Thoracic aorta (tissue), 2 donors: ENCODE data around the gene MED14. TPM values are rescaled to one million over a fixed set of nuclear protein-coding genes. Genes with fewer than 3 reads are reported as not detected.

Experiments
- ATAC-seq: fragments of 150-250 bp; one replicate; pipeline ENCODE4 v1.8.0; 2017; ENCODE audit warnings: low read depth; ENCODE audit not compliant: insufficient number of reproducible peaks, low FRiP score
- DNase-seq: peaks from one replicate; pipeline ENCODE4 v3.0.0-alpha.2; 2020; ENCODE audit warnings: low spot score
- H3K27ac ChIP-seq, 2 donors: fragments of 200-600 bp; sonication (generic); 1 replicate in 1 of 2; 2 replicates in 1 of 2; pipeline ENCODE4 v1.5.1; 2016; ENCODE audit warnings: mild to moderate bottlenecking in 2 of 2, moderate library complexity in 2 of 2
- H3K27me3 ChIP-seq: fragments of 200-600 bp; sonication (generic); replicated peaks from 2 replicates; pipeline ENCODE4 v1.6.0; 2016; ENCODE audit warnings: mild to moderate bottlenecking; ENCODE audit not compliant: insufficient read depth
- H3K36me3 ChIP-seq: fragments of 200-600 bp; sonication (generic); one replicate; pipeline ENCODE4 v1.5.1; 2016
- H3K4me1 ChIP-seq, 2 donors: fragments of 200-600 bp; sonication (generic); 1 replicate in 1 of 2; 2 replicates in 1 of 2; pipeline versions ENCODE4 v1.5.1 to v1.6.0; 2016; ENCODE audit warnings: low read depth in 2 of 2, mild to moderate bottlenecking in 1 of 2; ENCODE audit not compliant: control insufficient read depth in 1 of 2
- H3K4me3 ChIP-seq: fragments of 200-600 bp; sonication (generic); 2 replicates; pipeline ENCODE4 v1.5.1; 2016; ENCODE audit warnings: mild to moderate bottlenecking
- H3K9me3 ChIP-seq: fragments of 200-600 bp; sonication (generic); 2 replicates; pipeline ENCODE4 v1.5.1; 2016
- CTCF ChIP-seq: fragments of 200-600 bp; sonication (generic); IDR thresholded peaks from one replicate; pipeline ENCODE4 v1.5.1; 2019; ENCODE audit warnings: antibody characterized with exemption
- total RNA-seq, 2 donors: library from RNA; depleted of rRNA; stranded (reverse); fragments of >200 nt; gene quantifications; one replicate each; pipeline versions ENCODE4 v1.1.0 to v1.2.3, GENCODE V29; 2016

Gene MED14
- total RNA-seq, 2 donors from 2014 or later = 25.7 to 94.1 TPM

- Histone ChIP-seq H3K27ac (no peak overlapping the region), H3K4me3 (no peak overlapping the region), H3K4me1 (no peaks in the 10 kb centered on the region), H3K9me3 (no peaks in the 10 kb centered on the region), H3K27me3 (no peaks in the 10 kb centered on the region), H3K36me3 (no peaks in the 10 kb centered on the region)
- no peak for TF ChIP-seq CTCF
- ATAC-seq (no peak), DNase-seq (no peak)
Observed at GRCh38 chrX:40705658-40706312, 29.6 kb downstream of the MED14 start.

GRCh38 chrX:40700640-40701342 lies 34.6 kb downstream of the MED14 start:
- DNase-seq = no peak
- Histone ChIP-seq H3K27ac (no peak overlapping the region), H3K9me3 (no peaks in the 10 kb centered on the region), H3K4me1 (no peaks in the 10 kb centered on the region), H3K27me3 (no peaks in the 10 kb centered on the region), H3K4me3 (no peak overlapping the region), H3K36me3 (no peaks in the 10 kb centered on the region)
- ATAC-seq = no peak
- no peak for TF ChIP-seq CTCF

- H3K4me3 ChIP-seq = no peak overlapping the region
- no peaks in the 10 kb centered on the region for H3K27me3 ChIP-seq
- no peak for TF ChIP-seq CTCF
- DNase-seq (no peak), ATAC-seq (no peak)
- H3K4me1 ChIP-seq = no peaks in the 10 kb centered on the region
- H3K27ac ChIP-seq = no peak overlapping the region
- no peaks in the 10 kb centered on the region for H3K9me3 ChIP-seq
- no peaks in the 10 kb centered on the region for H3K36me3 ChIP-seq
Observed at GRCh38 chrX:40698851-40699250, 36.5 kb downstream of the MED14 start.

GRCh38 chrX:40694802-40695201 lies 40.5 kb downstream of the MED14 start:
- no peak for ATAC-seq
- Histone ChIP-seq H3K4me1 (no peaks in the 10 kb centered on the region), H3K27ac (no peak overlapping the region), H3K36me3 (no peaks in the 10 kb centered on the region), H3K27me3 (no peaks in the 10 kb centered on the region), H3K4me3 (no peak overlapping the region), H3K9me3 (no peaks in the 10 kb centered on the region)
- TF ChIP-seq CTCF = no peak
- no peak for DNase-seq

- DNase-seq = no peak
- Histone ChIP-seq H3K4me3 (no peak overlapping the region), H3K36me3 (peaks cover 4% of the 10 kb centered on the region), H3K9me3 (no peaks in the 10 kb centered on the region), H3K4me1 (no peaks in the 10 kb centered on the region), H3K27me3 (no peaks in the 10 kb centered on the region), H3K27ac (no peak overlapping the region)
- TF ChIP-seq CTCF = no peak
- ATAC-seq = no peak
Observed at GRCh38 chrX:40688929-40689328, 46.4 kb downstream of the MED14 start.
